DND-41 (cell line): ENCODE results near the gene EEA1.
A peak's percentile ranks its signal among the peaks of the same experiment; 100 is the strongest.

Experiments
- ATAC-seq: fragments of 200-7000 bp; cut with Tn5 transposase; 3 replicates; pipeline ENCODE4 v1.9.1; 2021; ENCODE audit warnings: low read depth; ENCODE audit not compliant: insufficient read depth
- DNase-seq: peaks from one replicate; pipeline ENCODE4 v3.0.0-alpha.2; 2020
- H2AFZ ChIP-seq: 2 replicates; pipeline ENCODE4 v1.6.0; 2012; ENCODE audit warnings: low read depth, low read length
- H3K27ac ChIP-seq: 2 replicates; pipeline ENCODE4 v1.5.1; 2012; ENCODE audit warnings: low read length, inconsistent platforms
- H3K27me3 ChIP-seq: fragments of 200-600 bp; sonication (generic); 2 replicates; pipeline ENCODE4 v1.6.0; 2012; ENCODE audit warnings: low read length, mild to moderate bottlenecking, inconsistent platforms; ENCODE audit not compliant: insufficient read depth, poor library complexity
- H3K36me3 ChIP-seq: 2 replicates; pipeline ENCODE4 v1.5.1; 2012; ENCODE audit warnings: low read length, inconsistent platforms; ENCODE audit not compliant: insufficient read depth
- H3K4me1 ChIP-seq: 2 replicates; pipeline ENCODE4 v1.5.1; 2012; ENCODE audit warnings: mild to moderate bottlenecking, low read length; ENCODE audit not compliant: insufficient read depth
- H3K4me2 ChIP-seq: 2 replicates; pipeline ENCODE4 v1.6.0; 2012; ENCODE audit warnings: mild to moderate bottlenecking, moderate library complexity, low read length, inconsistent platforms; ENCODE audit not compliant: insufficient read depth
- H3K4me3 ChIP-seq, 2 experiments: fragments of 200-600 bp in 1 of 2; shearing (Covaris generic) in 1 of 2; 2 replicates each; pipeline ENCODE4 v1.5.1; 2012 to 2016; ENCODE audit warnings: inconsistent platforms in 2 of 2, low read length in 2 of 2, mild to moderate bottlenecking in 2 of 2, low read depth in 1 of 2, moderate library complexity in 1 of 2
- H3K79me2 ChIP-seq: 2 replicates; pipeline ENCODE4 v1.6.0; 2012; ENCODE audit warnings: low read length, inconsistent platforms; ENCODE audit not compliant: insufficient read depth
- H3K9ac ChIP-seq: 2 replicates; pipeline ENCODE4 v1.6.0; 2012; ENCODE audit warnings: low read depth, mild to moderate bottlenecking, inconsistent platforms, low read length, moderate library complexity
- H3K9me3 ChIP-seq: 2 replicates; pipeline ENCODE4 v1.5.1; 2012; ENCODE audit warnings: low read length, moderate library complexity, mild to moderate bottlenecking, inconsistent platforms; ENCODE audit not compliant: insufficient read depth, severe bottlenecking
- H4K20me1 ChIP-seq: 2 replicates; pipeline ENCODE4 v1.6.0; 2012; ENCODE audit warnings: low read length; ENCODE audit not compliant: insufficient read depth
- EZH2 ChIP-seq: IDR thresholded peaks from 3 replicates; pipeline ENCODE4 v1.6.1; 2012; ENCODE audit warnings: borderline replicate concordance, low read depth, mild to moderate bottlenecking, moderate library complexity, low read length, inconsistent platforms; ENCODE audit not compliant: severe bottlenecking
- TF ChIP-seq, protein P1 (sequence below): IDR thresholded peaks from 2 replicates; pipeline ENCODE4 v1.5.1; 2012; ENCODE audit warnings: borderline replicate concordance, low read length, moderate library complexity, mild to moderate bottlenecking; ENCODE audit not compliant: poor library complexity, severe bottlenecking; ENCODE audit errors: extremely low read depth

EEA1 gene

DNA sequence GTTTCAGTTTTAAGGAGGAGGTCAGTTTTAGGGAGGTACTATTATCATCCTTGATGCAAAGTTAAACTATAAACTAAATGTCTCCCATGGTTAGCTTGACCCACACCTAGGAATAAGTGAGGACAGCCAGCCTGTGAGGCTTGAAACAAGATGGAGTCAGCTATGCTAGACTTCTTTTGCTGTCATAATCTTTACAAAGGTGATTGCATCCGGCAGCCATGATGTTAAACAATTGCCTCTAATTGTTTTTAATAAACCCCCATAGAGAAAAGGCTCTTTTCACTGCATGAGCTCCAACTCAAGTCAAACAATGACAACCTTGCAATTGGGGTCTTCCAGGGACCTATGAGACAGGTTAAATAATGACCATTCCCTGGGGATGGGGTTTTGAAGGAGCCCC, 45.7 kb upstream of the EEA1 start:
- ATAC-seq (no peak), DNase-seq (no peak)
- Histone ChIP-seq H3K4me1 (peaks cover 5% of the 10 kb centered on the region; the same call in 1 of the 2 replicates), H3K79me2 (no peaks in the 10 kb centered on the region), H3K9ac (no peak overlapping the region), H3K36me3 (no peaks in the 10 kb centered on the region), H3K4me3 (no peak overlapping the region), H3K4me2 (no peak overlapping the region), H3K27me3 (no peaks in the 10 kb centered on the region), H3K9me3 (no peaks in the 10 kb centered on the region), H2AFZ (no peak overlapping the region), H4K20me1 (no peaks in the 10 kb centered on the region), H3K27ac (no peak overlapping the region)
- TF ChIP-seq, protein P1, sequence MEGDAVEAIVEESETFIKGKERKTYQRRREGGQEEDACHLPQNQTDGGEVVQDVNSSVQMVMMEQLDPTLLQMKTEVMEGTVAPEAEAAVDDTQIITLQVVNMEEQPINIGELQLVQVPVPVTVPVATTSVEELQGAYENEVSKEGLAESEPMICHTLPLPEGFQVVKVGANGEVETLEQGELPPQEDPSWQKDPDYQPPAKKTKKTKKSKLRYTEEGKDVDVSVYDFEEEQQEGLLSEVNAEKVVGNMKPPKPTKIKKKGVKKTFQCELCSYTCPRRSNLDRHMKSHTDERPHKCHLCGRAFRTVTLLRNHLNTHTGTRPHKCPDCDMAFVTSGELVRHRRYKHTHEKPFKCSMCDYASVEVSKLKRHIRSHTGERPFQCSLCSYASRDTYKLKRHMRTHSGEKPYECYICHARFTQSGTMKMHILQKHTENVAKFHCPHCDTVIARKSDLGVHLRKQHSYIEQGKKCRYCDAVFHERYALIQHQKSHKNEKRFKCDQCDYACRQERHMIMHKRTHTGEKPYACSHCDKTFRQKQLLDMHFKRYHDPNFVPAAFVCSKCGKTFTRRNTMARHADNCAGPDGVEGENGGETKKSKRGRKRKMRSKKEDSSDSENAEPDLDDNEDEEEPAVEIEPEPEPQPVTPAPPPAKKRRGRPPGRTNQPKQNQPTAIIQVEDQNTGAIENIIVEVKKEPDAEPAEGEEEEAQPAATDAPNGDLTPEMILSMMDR = no peak

DNA sequence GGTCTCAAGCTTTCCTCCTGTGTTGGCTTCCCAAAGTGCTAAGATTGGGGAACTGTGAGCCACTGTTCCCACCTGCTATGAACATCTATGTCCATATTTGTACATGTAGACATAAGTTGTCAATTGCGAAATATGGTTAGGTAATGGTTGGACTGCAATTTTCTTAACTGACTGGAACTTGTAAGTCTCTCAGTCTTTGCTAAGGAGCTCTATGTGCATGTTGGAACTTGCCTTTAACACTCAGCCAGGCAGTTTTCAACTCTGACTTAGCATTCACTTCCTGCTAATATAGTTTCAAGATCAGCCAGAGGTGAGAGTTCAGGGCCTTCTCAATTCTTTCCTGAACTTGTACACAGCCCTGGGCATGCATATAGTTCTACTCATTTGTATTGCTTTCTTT, 44.5 kb upstream of the EEA1 start:
- Histone ChIP-seq H3K27me3 (no peaks in the 10 kb centered on the region), H2AFZ (no peak overlapping the region), H3K9me3 (no peaks in the 10 kb centered on the region), H3K79me2 (no peaks in the 10 kb centered on the region), H4K20me1 (no peaks in the 10 kb centered on the region), H3K36me3 (no peaks in the 10 kb centered on the region), H3K9ac (no peak overlapping the region), H3K4me3 (no peak overlapping the region), H3K4me1 (peaks cover 5% of the 10 kb centered on the region; the same call in 1 of the 2 replicates), H3K27ac (no peak overlapping the region), H3K4me2 (no peak overlapping the region)
- DNase-seq (no peak), ATAC-seq (peak; percentile 40; the same call in 1 of the 3 replicates)
- TF ChIP-seq EZH2 = no peak
- TF ChIP-seq, protein P1 = no peak

DNA sequence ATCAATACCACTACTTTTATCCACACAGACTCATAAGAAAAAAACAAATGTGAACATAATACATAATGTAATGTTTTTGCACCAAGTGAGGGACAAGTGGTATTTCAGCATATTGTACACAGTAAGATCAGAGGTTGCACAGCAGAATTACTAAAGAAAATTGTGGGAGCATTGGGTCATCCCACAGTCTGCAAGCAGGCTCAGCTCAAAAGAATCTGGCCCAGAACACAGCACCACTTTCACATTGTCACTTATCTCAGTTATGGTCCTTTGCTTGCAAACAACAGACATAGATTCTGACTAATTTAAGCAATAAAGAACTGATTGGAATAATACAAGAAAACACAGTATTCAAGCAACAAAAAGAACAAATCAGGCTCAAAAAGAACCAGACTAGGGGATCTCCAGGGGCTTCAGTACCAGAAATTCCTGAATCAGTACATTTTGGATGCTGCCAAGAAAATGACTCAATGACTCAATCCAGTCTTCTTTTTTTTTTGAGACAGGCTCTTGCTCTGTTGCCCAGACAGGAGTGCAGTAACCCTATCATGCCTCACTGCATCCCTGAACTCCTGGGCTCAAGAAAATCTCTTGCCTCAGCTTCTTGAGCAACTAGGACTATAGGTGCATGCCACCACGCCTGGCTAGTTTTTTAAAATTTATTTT, 42.9 kb upstream of the EEA1 start:
- Histone ChIP-seq H3K4me1 (peaks cover 5% of the 10 kb centered on the region; the same call in 1 of the 2 replicates), H3K9me3 (no peaks in the 10 kb centered on the region), H3K36me3 (no peaks in the 10 kb centered on the region), H2AFZ (no peak overlapping the region), H4K20me1 (no peaks in the 10 kb centered on the region), H3K4me3 (no peak overlapping the region), H3K4me2 (no peak overlapping the region), H3K27me3 (no peaks in the 10 kb centered on the region), H3K27ac (no peak overlapping the region), H3K9ac (no peak overlapping the region), H3K79me2 (no peaks in the 10 kb centered on the region)
- DNase-seq (no peak), ATAC-seq (no peak)
- TF ChIP-seq EZH2 = no peak
- TF ChIP-seq, protein P1 = no peak
